ENCODE measurements around the gene S100PBP.
A peak's percentile ranks its signal among the peaks of the same experiment; 100 is the strongest.

- TF ChIP-seq POLR2A (IDR thresholded peaks at IDR 0.05): peak; percentile 5 to 72
- no peak for TF ChIP-seq CTCF (IDR thresholded peaks at IDR 0.05)
Observed at GRCh38 chr1:32817815-32818786, 648 bp downstream of the S100PBP start.
